Karpas-422 (cell line): ENCODE data around the gene KRT5. TPM values are rescaled to one million over a fixed set of nuclear protein-coding genes. Genes with fewer than 3 reads are reported as not detected.

Experiments used
- DNase-seq: peaks from one replicate; pipeline ENCODE4 v3.0.0-alpha.2; 2015
- H2AFZ ChIP-seq: fragments of 200-600 bp; sonication (generic); 2 replicates; pipeline ENCODE4 v1.6.1; 2014; ENCODE audit warnings: antibody characterized with exemption, low read length, mixed read lengths
- H3K27ac ChIP-seq: fragments of 200-600 bp; sonication (generic); 2 replicates; pipeline ENCODE4 v1.5.1; 2014; ENCODE audit warnings: mild to moderate bottlenecking, low read length, moderate library complexity
- H3K27me3 ChIP-seq: fragments of 200-600 bp; sonication (generic); 2 replicates; pipeline ENCODE4 v1.6.1; 2014; ENCODE audit warnings: low read length, mixed read lengths
- H3K36me3 ChIP-seq: fragments of 200-600 bp; sonication (generic); 2 replicates; pipeline ENCODE4 v1.6.1; 2014; ENCODE audit warnings: low read length, mixed read lengths; ENCODE audit not compliant: insufficient read depth
- H3K4me1 ChIP-seq: fragments of 200-600 bp; sonication (generic); 2 replicates; pipeline ENCODE4 v1.6.1; 2014; ENCODE audit warnings: mild to moderate bottlenecking, low read length, mixed read lengths
- H3K4me2 ChIP-seq: fragments of 200-600 bp; sonication (generic); 2 replicates; pipeline ENCODE4 v1.6.1; 2014; ENCODE audit warnings: low read length, low read depth, mild to moderate bottlenecking; ENCODE audit not compliant: poor library complexity, severe bottlenecking
- H3K4me3 ChIP-seq: fragments of 200-600 bp; sonication (generic); 2 replicates; pipeline ENCODE4 v1.5.1; 2014; ENCODE audit warnings: mild to moderate bottlenecking, antibody characterized with exemption, low read length, mixed read lengths
- H3K79me2 ChIP-seq: fragments of 200-600 bp; sonication (generic); 2 replicates; pipeline ENCODE4 v1.6.1; 2014; ENCODE audit warnings: mild to moderate bottlenecking, low read length, mixed read lengths
- H3K9ac ChIP-seq: fragments of 200-600 bp; sonication (generic); 2 replicates; pipeline ENCODE4 v1.6.0; 2014; ENCODE audit warnings: low read length
- H3K9me2 ChIP-seq: fragments of 200-600 bp; sonication (generic), shearing (Covaris generic); replicated peaks from 2 replicates; pipeline ENCODE4 v1.6.0; 2014; ENCODE audit warnings: mild to moderate bottlenecking, low read length, moderate library complexity; ENCODE audit not compliant: insufficient read depth
- H3K9me3 ChIP-seq: fragments of 300-700, 200-600 bp; sonication (generic); 2 replicates; pipeline ENCODE4 v1.6.1; 2014; ENCODE audit warnings: low read length, mixed read lengths
- H4K20me1 ChIP-seq: fragments of 200-600 bp; sonication (generic); 2 replicates; pipeline ENCODE4 v1.6.1; 2014; ENCODE audit warnings: mild to moderate bottlenecking, antibody characterized with exemption, low read length, low read depth; ENCODE audit not compliant: insufficient read depth
- total RNA-seq: library from RNA; depleted of rRNA; stranded (reverse); fragments of >200 nt; shearing (Covaris generic); gene quantifications from 2 replicates; pipeline ENCODE4 v1.2.3, GENCODE V29; 2014; ENCODE audit warnings: low replicate concordance; rRNA removed

KRT5 gene
- total RNA-seq: not detected in 2 replicates

- H4K20me1 ChIP-seq: no peaks in the 10 kb centered on the region
- H3K27me3 ChIP-seq: no peaks in the 10 kb centered on the region
- no peak within 1 kb of the TSS for H3K4me3 ChIP-seq
- no peaks in the 10 kb centered on the region for H3K9me3 ChIP-seq
- H3K4me1 ChIP-seq: peaks cover 7% of the 10 kb centered on the region
- no peak within 1 kb of the TSS for H3K4me2 ChIP-seq
- H2AFZ ChIP-seq: no peak within 1 kb of the TSS
- no peak within 1 kb of the TSS for H3K9ac ChIP-seq
- H3K79me2 ChIP-seq: no peaks in the 10 kb centered on the region
- DNase-seq: no peak
- no peak within 1 kb of the TSS for H3K27ac ChIP-seq
- H3K36me3 ChIP-seq: no peaks in the 10 kb centered on the region
- H3K9me2 ChIP-seq: no peaks in the 10 kb centered on the region
Observed at GRCh38 chr12:52519826-52520662, at the start of gene KRT5. Gene KRT5, minus strand, starts transcription at chr12:52520394. Its CDS starts 98 bp downstream, at chr12:52520296.

GRCh38 chr12:52568111-52568510 is 47.9 kb upstream of the KRT5 start:
- no peaks in the 10 kb centered on the region for H3K9me3 ChIP-seq

DNA sequence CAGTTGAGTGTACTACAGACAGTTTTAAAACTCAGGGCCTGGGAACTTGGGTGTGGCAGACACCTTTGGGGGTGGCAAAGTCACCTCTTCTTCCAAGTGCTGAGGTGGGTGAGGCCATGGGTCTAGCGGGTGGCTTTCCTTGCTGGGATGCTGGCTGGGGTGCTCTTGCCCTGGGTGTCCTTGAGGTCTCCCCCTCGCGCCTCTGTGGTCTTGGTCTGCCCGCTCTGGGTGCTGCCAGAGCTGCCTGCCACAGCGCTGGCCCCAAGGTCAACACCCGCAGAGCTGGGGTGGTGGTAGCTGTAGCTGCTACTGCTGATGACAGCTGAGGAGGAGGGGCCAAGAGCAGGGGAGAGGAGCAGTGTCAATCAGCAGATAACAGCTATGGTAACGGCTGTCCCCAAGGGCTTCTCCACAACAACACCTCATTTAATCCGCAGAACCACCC is 46.7 kb upstream of the KRT5 start:
- Histone ChIP-seq H3K4me3 (no peak overlapping the region), H4K20me1 (0 out of 2 replicates have a peak, but pooled peaks cover 4% of the 10 kb centered on the region), H3K27me3 (no peaks in the 10 kb centered on the region), H3K4me2 (no peak overlapping the region), H3K9me3 (no peaks in the 10 kb centered on the region), H3K79me2 (no peaks in the 10 kb centered on the region), H2AFZ (no peak overlapping the region), H3K27ac (no peak overlapping the region), H3K9ac (no peak overlapping the region), H3K9me2 (no peaks in the 10 kb centered on the region), H3K36me3 (no peaks in the 10 kb centered on the region), H3K4me1 (no peaks in the 10 kb centered on the region)
- DNase-seq: no peak

More at GRCh38 chr12:52568111-52568510, 47.9 kb upstream of the KRT5 start:
- no peaks in the 10 kb centered on the region for H3K36me3 ChIP-seq
- no peaks in the 10 kb centered on the region for H3K79me2 ChIP-seq
- no peak overlapping the region for H2AFZ ChIP-seq
- H3K4me2 ChIP-seq: no peak overlapping the region
- H4K20me1 ChIP-seq: 0 out of 2 replicates have a peak, but pooled peaks cover 4% of the 10 kb centered on the region
- no peak for DNase-seq
- no peaks in the 10 kb centered on the region for H3K4me1 ChIP-seq
- H3K9me2 ChIP-seq: no peaks in the 10 kb centered on the region
- H3K4me3 ChIP-seq: no peak overlapping the region
- no peaks in the 10 kb centered on the region for H3K27me3 ChIP-seq
- H3K9ac ChIP-seq: no peak overlapping the region
- H3K27ac ChIP-seq: no peak overlapping the region

DNA sequence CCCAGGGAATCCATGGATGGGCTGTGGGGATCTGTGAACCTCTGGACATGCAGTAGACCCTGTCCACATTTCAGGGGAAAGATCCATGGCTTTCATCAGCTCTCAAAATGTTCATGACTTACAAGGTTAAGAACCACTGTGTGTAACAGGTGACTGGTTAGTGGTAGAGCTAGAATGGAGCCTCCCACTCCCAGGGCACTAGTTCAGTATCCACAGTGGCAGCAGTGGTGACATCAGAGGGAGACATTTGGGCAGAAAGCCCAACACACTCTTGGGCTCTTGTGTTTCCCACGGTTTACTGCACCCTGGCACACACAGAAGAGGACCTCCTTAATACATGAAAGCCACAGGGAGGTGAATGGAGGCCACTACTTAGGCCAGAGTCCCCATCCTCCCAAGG is 44.4 kb upstream of the KRT5 start:
- Histone ChIP-seq H2AFZ (no peak overlapping the region), H3K27me3 (no peaks in the 10 kb centered on the region), H3K9me3 (no peaks in the 10 kb centered on the region), H3K4me1 (no peaks in the 10 kb centered on the region), H3K36me3 (no peaks in the 10 kb centered on the region), H3K27ac (no peak overlapping the region), H3K9me2 (no peaks in the 10 kb centered on the region), H3K4me3 (no peak overlapping the region), H4K20me1 (0 out of 2 replicates have a peak, but pooled peaks cover 4% of the 10 kb centered on the region), H3K79me2 (no peaks in the 10 kb centered on the region), H3K4me2 (no peak overlapping the region), H3K9ac (no peak overlapping the region)
- DNase-seq: no peak

DNA sequence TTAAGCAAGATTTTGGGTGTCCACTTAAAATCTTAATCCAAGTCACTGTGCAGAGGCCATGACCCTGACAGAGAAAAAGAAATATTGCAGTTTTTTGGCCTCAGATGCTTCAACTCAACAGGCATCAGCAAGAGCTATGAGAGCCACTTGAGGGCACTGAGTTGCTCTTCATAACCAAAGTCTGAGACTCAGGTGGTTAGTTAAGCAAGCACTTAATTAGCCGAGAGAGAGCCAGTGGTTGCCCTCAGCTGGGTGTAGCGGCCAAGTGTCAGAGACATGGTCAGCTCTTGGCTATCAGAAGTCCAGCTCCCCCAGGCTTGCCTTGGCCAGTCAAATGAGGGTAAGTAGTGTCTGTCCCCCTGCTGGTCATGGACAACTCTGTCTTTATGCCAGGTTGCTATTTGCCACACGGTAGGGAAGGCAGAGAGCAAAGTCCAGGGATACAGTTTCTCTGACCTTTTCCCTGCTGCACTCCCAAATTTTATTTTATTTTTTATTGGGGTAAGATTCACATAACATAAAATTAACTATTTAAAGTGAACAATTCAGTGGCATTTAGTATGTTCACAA is 41.8 kb upstream of the KRT5 start:
- H3K4me2 ChIP-seq: no peak overlapping the region
- no peak overlapping the region for H2AFZ ChIP-seq
- DNase-seq: no peak
- no peak overlapping the region for H3K9ac ChIP-seq
- H3K4me3 ChIP-seq: no peak overlapping the region
- H3K36me3 ChIP-seq: no peaks in the 10 kb centered on the region
- H3K27ac ChIP-seq: no peak overlapping the region
- H3K27me3 ChIP-seq: no peaks in the 10 kb centered on the region
- H4K20me1 ChIP-seq: 0 out of 2 replicates have a peak, but pooled peaks cover 4% of the 10 kb centered on the region
- no peaks in the 10 kb centered on the region for H3K9me3 ChIP-seq
- no peaks in the 10 kb centered on the region for H3K4me1 ChIP-seq
- no peaks in the 10 kb centered on the region for H3K9me2 ChIP-seq
- H3K79me2 ChIP-seq: no peaks in the 10 kb centered on the region

GRCh38 chr12:52559979-52560378 is 39.8 kb upstream of the KRT5 start:
- no peak overlapping the region for H3K4me3 ChIP-seq
- H3K27me3 ChIP-seq: no peaks in the 10 kb centered on the region
- DNase-seq: no peak
- 0 out of 2 replicates have a peak, but pooled peaks cover 4% of the 10 kb centered on the region for H4K20me1 ChIP-seq
- H3K27ac ChIP-seq: no peak overlapping the region
- H3K9me2 ChIP-seq: no peaks in the 10 kb centered on the region
- H2AFZ ChIP-seq: no peak overlapping the region
- no peak overlapping the region for H3K4me2 ChIP-seq
- H3K79me2 ChIP-seq: no peaks in the 10 kb centered on the region
- H3K9me3 ChIP-seq: no peaks in the 10 kb centered on the region
- no peak overlapping the region for H3K9ac ChIP-seq
- H3K36me3 ChIP-seq: no peaks in the 10 kb centered on the region
- H3K4me1 ChIP-seq: no peaks in the 10 kb centered on the region

DNA sequence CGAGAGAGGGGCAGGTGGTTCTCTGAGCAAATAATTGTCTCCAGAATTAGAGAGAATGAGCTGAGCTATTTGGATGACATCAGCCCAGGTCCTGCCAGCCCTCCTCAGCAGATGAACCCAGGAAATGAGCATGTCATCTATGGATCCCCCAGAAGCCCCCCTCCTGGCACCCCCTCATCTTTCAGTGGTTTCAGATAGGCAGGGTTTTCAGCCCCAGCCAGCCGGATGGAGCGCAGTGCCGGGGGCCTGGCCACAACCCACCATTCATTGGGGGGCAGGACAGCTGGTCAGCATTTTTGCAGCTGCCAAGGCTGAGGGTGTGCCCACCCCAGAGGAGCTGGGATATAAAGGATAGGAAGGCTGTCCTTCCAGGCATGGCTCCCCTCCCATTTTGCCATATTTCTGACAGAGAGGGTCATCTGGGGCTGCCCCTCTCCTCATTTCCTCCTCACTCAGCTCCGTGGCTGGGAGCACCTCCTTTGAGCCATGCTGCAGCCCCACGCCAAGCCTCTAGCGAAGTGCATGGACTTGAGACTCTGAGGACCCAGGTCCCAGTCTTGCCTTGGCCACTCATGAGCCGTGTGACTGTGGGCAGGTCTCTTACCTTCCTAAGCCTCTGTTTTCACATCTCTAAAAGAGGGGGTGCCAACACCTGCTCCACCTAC is 38.7 kb upstream of the KRT5 start:
- no peaks in the 10 kb centered on the region for H3K79me2 ChIP-seq
- no peaks in the 10 kb centered on the region for H3K9me3 ChIP-seq
- no peaks in the 10 kb centered on the region for H3K36me3 ChIP-seq
- no peaks in the 10 kb centered on the region for H3K4me1 ChIP-seq
- H3K9ac ChIP-seq: no peak overlapping the region
- DNase-seq: no peak
- H3K27ac ChIP-seq: no peak overlapping the region
- H3K4me2 ChIP-seq: no peak overlapping the region
- no peak overlapping the region for H2AFZ ChIP-seq
- no peak overlapping the region for H3K4me3 ChIP-seq
- H3K27me3 ChIP-seq: no peaks in the 10 kb centered on the region
- H3K9me2 ChIP-seq: no peaks in the 10 kb centered on the region
- H4K20me1 ChIP-seq: no peaks in the 10 kb centered on the region

GRCh38 chr12:52557476-52557875 is 37.3 kb upstream of the KRT5 start:
- no peak overlapping the region for H2AFZ ChIP-seq
- no peaks in the 10 kb centered on the region for H3K4me1 ChIP-seq
- DNase-seq: no peak
- no peaks in the 10 kb centered on the region for H3K9me3 ChIP-seq
- no peaks in the 10 kb centered on the region for H3K36me3 ChIP-seq
- H3K4me2 ChIP-seq: no peak overlapping the region
- no peaks in the 10 kb centered on the region for H3K9me2 ChIP-seq
- no peaks in the 10 kb centered on the region for H4K20me1 ChIP-seq
- H3K27me3 ChIP-seq: no peaks in the 10 kb centered on the region
- no peak overlapping the region for H3K27ac ChIP-seq
- H3K4me3 ChIP-seq: no peak overlapping the region
- H3K79me2 ChIP-seq: no peaks in the 10 kb centered on the region
- H3K9ac ChIP-seq: no peak overlapping the region
